GM19043 (cell line): Measurements from ENCODE around the gene BHLHA9.

Experiments used
- ATAC-seq: cut with Tn5 transposase; IDR thresholded peaks from one replicate; pipeline ENCODE4 v1.9.1; 2021; ENCODE audit warnings: low read depth; ENCODE audit not compliant: unreplicated experiment

The BHLHA9 gene

GRCh38 chr17:1251866-1252608 lies 18.2 kb upstream of the BHLHA9 start:
- ATAC-seq: no peak

- no peak for ATAC-seq
These were observed 15.2 kb upstream of the BHLHA9 start for GRCh38 chr17:1255041-1255440.

GRCh38 chr17:1256699-1257098 lies 13.5 kb upstream of the BHLHA9 start:
- no peak for ATAC-seq

- no peak for ATAC-seq
These were observed 10.0 kb upstream of the BHLHA9 start for GRCh38 chr17:1260086-1260769.

- ATAC-seq: no peak
These were observed 9.5 kb upstream of the BHLHA9 start for GRCh38 chr17:1260770-1261161.

GRCh38 chr17:1264196-1264595 lies 6.0 kb upstream of the BHLHA9 start:
- ATAC-seq: no peak

- ATAC-seq: no peak
These were observed 2.7 kb upstream of the BHLHA9 start for GRCh38 chr17:1267471-1267943.

- no peak for ATAC-seq
These were observed 783 bp downstream of the BHLHA9 start for GRCh38 chr17:1271030-1271423.

- no peak for ATAC-seq
These were observed 1.2 kb downstream of the BHLHA9 start for GRCh38 chr17:1271441-1271840.

- no peak for ATAC-seq
These were observed 2.5 kb downstream of the BHLHA9 start for GRCh38 chr17:1272701-1273100.

- ATAC-seq: no peak
These were observed 3.4 kb downstream of the BHLHA9 start for GRCh38 chr17:1273492-1274244.

- no peak for ATAC-seq
These were observed 4.0 kb downstream of the BHLHA9 start for GRCh38 chr17:1274245-1274608.

- ATAC-seq: no peak
These were observed 5.1 kb downstream of the BHLHA9 start for GRCh38 chr17:1275205-1275961.

- no peak for ATAC-seq
These were observed 5.9 kb downstream of the BHLHA9 start for GRCh38 chr17:1275962-1276736.

- ATAC-seq: no peak
These were observed 10.4 kb downstream of the BHLHA9 start for GRCh38 chr17:1280652-1281051.

GRCh38 chr17:1286379-1287106 lies 16.3 kb downstream of the BHLHA9 start:
- no peak for ATAC-seq

GRCh38 chr17:1289695-1290094 lies 19.5 kb downstream of the BHLHA9 start:
- no peak for ATAC-seq

- no peak for ATAC-seq
These were observed 20.4 kb downstream of the BHLHA9 start for GRCh38 chr17:1290676-1291075.

- no peak for ATAC-seq
These were observed 24.0 kb downstream of the BHLHA9 start for GRCh38 chr17:1294157-1294717.
